HG02973 (cell line): ENCODE results near the gene POLQ.
"Not testable (repeated sequence)": the region's sequence is repeated elsewhere in the genome, so short reads cannot be mapped to it uniquely, and the experiment has no call there.

Experiments
- ATAC-seq: cut with Tn5 transposase; IDR thresholded peaks from one replicate; pipeline ENCODE4 v1.9.1; 2021; ENCODE audit warnings: moderate library complexity; ENCODE audit not compliant: unreplicated experiment

The POLQ gene

GRCh38 chr3:121431726-121432517, 113.9 kb downstream of the POLQ start:
- ATAC-seq, result peak; percentile 93

GRCh38 chr3:121430664-121431215, 115.0 kb downstream of the POLQ start:
- no peak for ATAC-seq

DNA sequence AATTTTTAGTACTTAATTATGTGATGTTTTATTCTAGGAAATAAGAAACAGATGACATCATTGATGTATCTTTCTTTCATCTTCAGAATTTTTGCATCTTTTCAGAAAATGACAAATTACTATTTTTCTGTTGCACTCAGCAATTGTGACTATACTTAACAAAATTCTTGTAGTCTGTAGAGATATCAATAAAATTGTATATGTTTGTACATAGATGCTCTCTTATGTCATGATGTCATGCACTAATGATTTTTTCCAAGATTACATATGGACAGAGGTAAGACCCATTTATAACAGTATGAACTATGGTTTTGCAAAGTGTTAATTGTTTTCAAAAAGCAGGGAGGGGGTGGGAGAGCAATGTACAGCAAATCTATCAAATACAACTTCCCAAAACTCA, 121.2 kb downstream of the POLQ start:
- no peak for ATAC-seq

DNA sequence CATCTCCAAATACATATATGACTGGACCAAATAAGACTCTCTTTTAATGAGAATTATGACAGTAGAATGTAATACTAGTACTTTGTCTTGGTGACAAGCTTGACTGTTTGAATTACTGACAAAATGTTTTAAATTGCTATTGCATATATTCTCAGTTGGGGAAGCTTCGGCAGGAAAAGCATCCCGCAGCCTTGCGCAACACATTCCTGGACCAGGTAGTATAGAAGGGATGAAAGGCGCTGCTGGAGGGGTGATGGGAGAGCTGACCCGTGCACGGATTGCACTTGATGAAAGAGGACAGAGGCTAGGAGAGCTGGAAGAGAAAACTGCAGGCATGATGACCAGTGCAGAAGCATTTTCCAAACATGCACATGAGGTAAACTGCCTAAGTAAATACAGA, 127.6 kb downstream of the POLQ start:
- no peak for ATAC-seq

- ATAC-seq, result no peak
These were observed 130.9 kb downstream of the POLQ start for GRCh38 chr3:121414924-121415323.

GRCh38 chr3:121411523-121411922, 134.3 kb downstream of the POLQ start:
- ATAC-seq, result no peak

GRCh38 chr3:121405631-121406030, 140.2 kb downstream of the POLQ start:
- ATAC-seq, result no peak

GRCh38 chr3:121399820-121400219, 146.0 kb downstream of the POLQ start:
- no peak for ATAC-seq

DNA sequence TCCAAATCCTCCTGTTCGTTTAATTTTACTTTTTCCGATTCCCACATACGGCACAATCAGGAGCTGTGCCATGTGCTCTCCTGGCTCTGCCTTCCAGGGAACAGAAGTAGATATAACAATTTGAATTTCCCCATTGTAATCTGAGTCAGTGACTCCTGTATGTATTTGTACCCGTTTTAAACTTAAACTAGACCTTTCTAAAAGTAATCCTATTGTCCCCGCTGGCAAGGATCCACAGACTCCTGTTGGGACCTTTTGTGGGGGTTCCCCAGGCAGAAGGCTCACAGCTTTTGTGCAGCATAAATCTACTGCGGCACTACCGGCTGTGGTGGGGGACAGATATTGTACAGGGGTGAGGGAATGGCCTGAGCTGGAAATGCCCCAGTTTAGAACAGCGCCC, 147.7 kb downstream of the POLQ start:
- not testable (repeated sequence) for ATAC-seq

- ATAC-seq, result not testable (repeated sequence)
These were observed 149.8 kb downstream of the POLQ start for GRCh38 chr3:121395967-121396366.

DNA sequence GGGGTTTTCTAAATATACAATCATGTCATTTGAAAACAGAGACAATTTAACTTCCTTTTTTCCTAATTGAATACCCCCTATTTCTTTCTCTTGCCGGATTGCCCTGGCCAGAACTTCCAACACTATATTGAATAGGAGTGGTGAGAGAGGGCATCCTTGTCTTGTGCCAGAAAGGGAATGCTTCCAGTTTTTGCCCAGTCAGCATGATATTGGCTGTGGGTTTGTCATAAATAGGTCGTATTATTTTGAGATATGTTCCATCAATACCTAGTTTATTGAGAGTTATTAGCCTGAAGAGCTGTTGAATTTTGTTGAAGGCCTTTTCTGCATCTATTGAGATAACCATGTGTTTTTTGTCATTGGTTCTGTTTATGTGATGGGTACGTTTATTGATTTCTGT, 157.5 kb downstream of the POLQ start:
- ATAC-seq, result not testable (repeated sequence)
